ENCODE data around the gene ACOX3. TPM values are rescaled to one million over a fixed set of nuclear protein-coding genes. Genes with fewer than 3 reads are reported as not detected.

The ACOX3 gene
- total and polyA plus RNA-seq, 10 of the 15 experiments (the other 5 are each of a cell fraction or from before 2014, with no cell fraction given) = 2.0 to 24.5 (median 14.0) TPM

DNA sequence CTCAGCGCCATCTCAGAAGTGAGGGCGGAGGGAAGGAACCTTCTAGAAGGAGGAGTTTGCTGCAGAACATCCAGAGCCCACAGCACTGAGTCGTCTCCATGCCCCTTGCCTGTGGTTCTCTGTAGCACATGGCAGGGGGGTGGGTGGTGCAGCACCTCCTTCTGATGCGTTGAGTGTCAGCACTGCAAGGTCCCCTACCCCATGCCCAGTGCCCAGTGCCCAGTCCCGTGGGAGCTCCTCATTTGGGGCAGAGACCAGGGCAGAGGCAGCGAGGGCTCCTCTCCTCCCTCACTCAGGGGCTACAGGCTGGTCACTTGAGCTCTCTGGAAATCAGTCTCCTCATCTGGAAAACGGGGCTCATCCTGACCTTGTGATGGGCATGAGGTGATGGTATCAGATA lies 92.9 kb downstream of the ACOX3 start:
- Histone ChIP-seq H3K79me2 (ENCODE audit: control insufficient read depth, insufficient read depth, low read length) (no peaks in the 10 kb centered on the region), H4K20me1 (ENCODE audit: control insufficient read depth, insufficient read depth) (no peaks in the 10 kb centered on the region), H3K4me3 (no peak overlapping the region), H3K9ac (ENCODE audit: control insufficient read depth, insufficient read depth, low read length) (no peak overlapping the region), H3K9me3 (replicated peaks; ENCODE audit: control insufficient read depth, insufficient read depth, low read length) (no peaks in the 10 kb centered on the region), H3K4me2 (ENCODE audit: control insufficient read depth, insufficient read depth) (no peak overlapping the region), H3K27me3 (replicated peaks in 1 of 2; ENCODE audit: control insufficient read depth in 2 of 2, insufficient read depth in 2 of 2, low read length in 1 of 2) (no peaks in the 10 kb centered on the region; a peak in 1 of 4 replicates), H3K27ac (ENCODE audit: control insufficient read depth, insufficient read depth) (no peak overlapping the region), H3K36me3 (ENCODE audit: control insufficient read depth in 2 of 2, insufficient read depth in 2 of 2, low read length in 1 of 2) (no peaks in the 10 kb centered on the region), H3K4me1 (ENCODE audit: control insufficient read depth, insufficient read depth, low read length) (no peaks in the 10 kb centered on the region), H2AFZ (ENCODE audit: control insufficient read depth, low read depth, low read length) (no peak overlapping the region)
- intact Hi-C loops (cut with micrococcal nuclease; ENCODE audit: unreplicated experiment) = no loop called here
- ChIA-PET SMC1A (ENCODE audit: uncharacterized antibody, unreplicated experiment) (no interaction called here), POLR2A (no interaction called here), RAD21 (ENCODE audit: unreplicated experiment) (no interaction called here), CTCF (no interaction called here)
- ATAC-seq (no peak), DNase-seq (ENCODE audit: low read depth, low spot score) (no peak), FAIRE-seq (no peak)
- no peak for TF ChIP-seq PBX3 (IDR thresholded peaks at IDR 0.05; ENCODE audit: insufficient replicate concordance, low read depth, low read length)
- TF ChIP-seq BMI1 (IDR thresholded peaks at IDR 0.05; ENCODE audit: borderline replicate concordance) = no peak
- TF ChIP-seq EGR1 (IDR thresholded peaks at IDR 0.05; ENCODE audit: borderline replicate concordance in 1 of 2, low read depth in 2 of 2, low read length in 2 of 2) = no peak
- TF ChIP-seq SUPT20H (IDR thresholded peaks at IDR 0.05; ENCODE audit: borderline replicate concordance, control insufficient read depth, low read depth, low read length) = no peak
- no peak for TF ChIP-seq FOS (IDR thresholded peaks at IDR 0.05; ENCODE audit: borderline replicate concordance, extremely low read depth, insufficient read length)
- TF ChIP-seq, protein P1, sequence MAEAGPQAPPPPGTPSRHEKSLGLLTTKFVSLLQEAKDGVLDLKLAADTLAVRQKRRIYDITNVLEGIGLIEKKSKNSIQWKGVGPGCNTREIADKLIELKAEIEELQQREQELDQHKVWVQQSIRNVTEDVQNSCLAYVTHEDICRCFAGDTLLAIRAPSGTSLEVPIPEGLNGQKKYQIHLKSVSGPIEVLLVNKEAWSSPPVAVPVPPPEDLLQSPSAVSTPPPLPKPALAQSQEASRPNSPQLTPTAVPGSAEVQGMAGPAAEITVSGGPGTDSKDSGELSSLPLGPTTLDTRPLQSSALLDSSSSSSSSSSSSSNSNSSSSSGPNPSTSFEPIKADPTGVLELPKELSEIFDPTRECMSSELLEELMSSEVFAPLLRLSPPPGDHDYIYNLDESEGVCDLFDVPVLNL (IDR thresholded peaks at IDR 0.05; ENCODE audit: low read depth, low read length) = no peak
- TF ChIP-seq MEF2B (IDR thresholded peaks at IDR 0.05; ENCODE audit: partially characterized antibody, poor library complexity, severe bottlenecking) = no peak
- no peak for TF ChIP-seq CBX5 (IDR thresholded peaks at IDR 0.05; ENCODE audit: low read depth)
- TF ChIP-seq NKRF (conservative IDR thresholded peaks at IDR 0.05) = no peak
- no peak for TF ChIP-seq RELA (IDR thresholded peaks at IDR 0.05; ENCODE audit: borderline replicate concordance, partially characterized antibody)
- no peak for TF ChIP-seq KAT2A (conservative IDR thresholded peaks at IDR 0.05; ENCODE audit: control insufficient read depth, low read depth, low read length)
- no peak for TF ChIP-seq RELB (IDR thresholded peaks at IDR 0.05; ENCODE audit: low read depth)
- TF ChIP-seq BHLHE40 (IDR thresholded peaks at IDR 0.05; ENCODE audit: borderline replicate concordance in 1 of 2, low read depth in 2 of 2, low read length in 1 of 2) = no peak
- in situ Hi-C loops (cut with MboI) = no loop called here
- no TSS peak for BruUV-seq (replicated peaks)
- 18% methylated on average over 7 of the region's 7 CpGs for WGBS (ENCODE audit: insufficient coverage, insufficient replicate concordance, low lambda C conversion rate, missing lambda C conversion rate)
